Activated T-cell treated with anti-CD3 and anti-CD28 coated beads for 4 hours (primary cell): Measurements from ENCODE around the gene SAMM50.

Source experiments
- DNase-seq: peaks from one replicate; pipeline ENCODE4 v3.0.0-alpha.2; 2020

Gene SAMM50

GRCh38 chr22:43948836-43949406 lies 6.3 kb upstream of the SAMM50 start:
- DNase-seq, result no peak

GRCh38 chr22:43951391-43951790 lies 3.9 kb upstream of the SAMM50 start:
- no peak for DNase-seq

GRCh38 chr22:43951966-43952365 lies 3.3 kb upstream of the SAMM50 start:
- DNase-seq, result no peak

GRCh38 chr22:43953988-43954785 lies 1.1 kb upstream of the SAMM50 start:
- DNase-seq, result no peak

- no peak for DNase-seq
Measured at GRCh38 chr22:43955883-43956782, 891 bp downstream of the SAMM50 start.

GRCh38 chr22:43956805-43957463 lies 1.7 kb downstream of the SAMM50 start:
- no peak for DNase-seq

- DNase-seq, result no peak
Measured at GRCh38 chr22:43957871-43958270, 2.6 kb downstream of the SAMM50 start.

GRCh38 chr22:43964314-43964857 lies 9.1 kb downstream of the SAMM50 start:
- DNase-seq, result no peak

GRCh38 chr22:43967069-43967468 lies 11.8 kb downstream of the SAMM50 start:
- DNase-seq, result no peak

GRCh38 chr22:43968614-43969013 lies 13.4 kb downstream of the SAMM50 start:
- no peak for DNase-seq

- DNase-seq, result no peak
Measured at GRCh38 chr22:43969021-43969878, 14.0 kb downstream of the SAMM50 start.

- no peak for DNase-seq
Measured at GRCh38 chr22:43969989-43970755, 14.9 kb downstream of the SAMM50 start.

GRCh38 chr22:43971112-43971511 lies 15.9 kb downstream of the SAMM50 start:
- DNase-seq, result no peak

- DNase-seq, result no peak
Measured at GRCh38 chr22:43972931-43973462, 17.8 kb downstream of the SAMM50 start.

- DNase-seq, result no peak
Measured at GRCh38 chr22:43974028-43974545, 18.8 kb downstream of the SAMM50 start.

- no peak for DNase-seq
Measured at GRCh38 chr22:43975041-43975440, 19.8 kb downstream of the SAMM50 start.

- DNase-seq, result no peak
Measured at GRCh38 chr22:43976861-43977795, 21.9 kb downstream of the SAMM50 start.

- DNase-seq, result no peak
Measured at GRCh38 chr22:43978558-43978957, 23.3 kb downstream of the SAMM50 start.

GRCh38 chr22:43980579-43980978 lies 25.3 kb downstream of the SAMM50 start:
- DNase-seq, result no peak
